Adipose tissue (tissue), 3 donors: ENCODE measurements around the gene NUP188. TPM values are rescaled to one million over a fixed set of nuclear protein-coding genes. Genes with fewer than 3 reads are reported as not detected.

ENCODE experiments used
- H3K27ac ChIP-seq: one replicate; pipeline ENCODE4 v1.5.1; 2013; ENCODE audit warnings: low read depth, low read length
- WGBS, 3 donors: extraction: QIAGEN DNeasy Blood & Tissue Kit; methylation state at CpG; one replicate each; pipeline ENCODE4 v1.1.7; 2013; 5-methylcytosine and 5-hydroxymethylcytosine counted together
- polyA plus RNA-seq, 3 donors: library from polyadenylated mRNA; stranded (reverse); fragments of 200-250 nt; gene quantifications; one replicate each; pipeline ENCODE4 v1.2.3, GENCODE V29; 2013
- donor health status: healthy with polysubstance abuse.
- donor health status: Bipolar disorder and iron deficiency.
- donor health status: healthy.

The NUP188 gene
- polyA plus RNA-seq, 3 donors, result 7.8 to 20.9 (median 12.4) TPM

GRCh38 chr9:129036241-129036922 lies 88.9 kb downstream of the NUP188 start, which contains the start of gene MIGA2:
MIGA2 (plus strand) TSS chr9:129036626; CDS start chr9:129040595, 3,969 bp downstream.
- no peak within 1 kb of the TSS for H3K27ac ChIP-seq
- WGBS, 3 donors, result 0 to 1% (median 0%) methylated on average over 48 to 49 of the region's 49 CpGs

- WGBS, 3 donors, result 8 to 15% (median 11%) methylated on average over 27 to 32 of the region's 32 CpGs
These were observed 89.6 kb downstream of the NUP188 start for GRCh38 chr9:129036923-129037766.

GRCh38 chr9:129037767-129038098 lies 90.2 kb downstream of the NUP188 start:
- WGBS, 3 donors, result 31 to 53% (median 33%) methylated on average over 6 of the region's 6 CpGs
- no peak overlapping the region for H3K27ac ChIP-seq

More at GRCh38 chr9:129036923-129037766, 89.6 kb downstream of the NUP188 start:
- H3K27ac ChIP-seq, result no peak overlapping the region

- no peak overlapping the region for H3K27ac ChIP-seq
- 55 to 63% (median 57%) methylated on average over 7 to 8 of the region's 8 CpGs for WGBS, 3 donors
These were observed 90.8 kb downstream of the NUP188 start for GRCh38 chr9:129038109-129038852.

- H3K27ac ChIP-seq, result no peak overlapping the region
- WGBS, 3 donors, result 94 to 96% (median 95%) methylated on average over 12 of the region's 12 CpGs
These were observed 92.7 kb downstream of the NUP188 start for GRCh38 chr9:129040113-129040643.

GRCh38 chr9:129042016-129042415 lies 94.5 kb downstream of the NUP188 start:
- H3K27ac ChIP-seq, result no peak overlapping the region
- 89 to 93% (median 91%) methylated on average over 16 of the region's 16 CpGs for WGBS, 3 donors

- whole genome bisulfite sequencing, 3 donors, result 18 to 81% (median 75%) methylated on average over 8 of the region's 8 CpGs
- no peak overlapping the region for H3K27ac ChIP-seq
These were observed 105.1 kb downstream of the NUP188 start for GRCh38 chr9:129052592-129052991.

- 76 to 89% (median 82%) methylated on average over 6 of the region's 6 CpGs for WGBS, 3 donors
- no peak overlapping the region for H3K27ac ChIP-seq
These were observed 105.5 kb downstream of the NUP188 start for GRCh38 chr9:129053020-129053419.

- 76 to 91% (median 89%) methylated on average over 5 of the region's 5 CpGs for WGBS, 3 donors
- H3K27ac ChIP-seq, result no peak overlapping the region
These were observed 106.8 kb downstream of the NUP188 start for GRCh38 chr9:129054163-129054851.

Other genes with a start within 250 kb of the NUP188 start
- 10 to 100 TPM in 2 of 3 donors, 1 to 10 TPM in 1; 5.9 to 21.4 (median 13.8) TPM for gene PKN3, start 245.2 kb upstream of the NUP188 start, polyA plus RNA-seq
- gene ZDHHC12, start 223.6 kb upstream of the NUP188 start, polyA plus RNA-seq, result 10 to 100 TPM; 28.8 to 73.3 (median 43.7) TPM
- gene ZER1, start 175.8 kb upstream of the NUP188 start, polyA plus RNA-seq, result 10 to 100 TPM; 13.4 to 23.3 (median 20.1) TPM
- 10 to 100 TPM; 14.2 to 19.1 (median 16.2) TPM for gene TBC1D13, start 160.4 kb upstream of the NUP188 start, polyA plus RNA-seq
- 10 to 100 TPM; 11.4 to 22.6 (median 22.0) TPM for gene ENDOG, start 129.2 kb upstream of the NUP188 start, polyA plus RNA-seq
- gene SPOUT1, start 117.9 kb upstream of the NUP188 start, polyA plus RNA-seq, result 10 to 100 TPM; 16.3 to 34.9 (median 21.0) TPM
- gene KYAT1, start 65.7 kb upstream of the NUP188 start, polyA plus RNA-seq, result 1 to 10 TPM; 1.7 to 6.2 (median 3.3) TPM
- gene LRRC8A, start 65.6 kb upstream of the NUP188 start, polyA plus RNA-seq, result 10 to 100 TPM; 15.3 to 31.3 (median 21.6) TPM
- gene PHYHD1, start 26.7 kb upstream of the NUP188 start, polyA plus RNA-seq, result 10 to 100 TPM; 41.6 to 58.1 (median 51.5) TPM
- gene DOLK, start 96 bp upstream of the NUP188 start, polyA plus RNA-seq, result 10 to 100 TPM in 1 of 3 donors, 1 to 10 TPM in 2; 4.7 to 15.5 (median 9.5) TPM
- gene SH3GLB2, start 80.6 kb downstream of the NUP188 start, polyA plus RNA-seq, result 10 to 100 TPM; 44.2 to 78.3 (median 55.2) TPM
- 10 to 100 TPM; 11.6 to 25.2 (median 21.5) TPM for gene MIGA2, start 88.9 kb downstream of the NUP188 start, polyA plus RNA-seq
- 1 to 10 TPM; 3.5 to 7.8 (median 7.3) TPM for gene DOLPP1, start 133.4 kb downstream of the NUP188 start, polyA plus RNA-seq
- 10 to 100 TPM; 51.4 to 74.8 (median 52.2) TPM for gene CRAT, start 163.1 kb downstream of the NUP188 start, polyA plus RNA-seq
- 10 to 100 TPM; 42.9 to 78.6 (median 43.6) TPM for gene PTPA, start 163.7 kb downstream of the NUP188 start, polyA plus RNA-seq
- 10 to 100 TPM in 2 of 3 donors, 1 to 10 TPM in 1; 3.8 to 16.8 (median 10.3) TPM for gene IER5L, start 230.6 kb downstream of the NUP188 start, polyA plus RNA-seq